HepG2 (cell line): ENCODE data around the gene PRDX2. TPM values are rescaled to one million over a fixed set of nuclear protein-coding genes. Genes with fewer than 3 reads are reported as not detected.

Experiments used
- ATF2 ChIP-seq: sonication (generic); formaldehyde crosslinking; IDR thresholded peaks from 2 replicates; pipeline ENCODE4 v1.4.0; 2020; ENCODE audit warnings: missing genetic modification reagents
- BATF2 ChIP-seq: sonication (generic); formaldehyde crosslinking; IDR thresholded peaks from 2 replicates; pipeline ENCODE4 v1.8.0; 2022; ENCODE audit warnings: mild to moderate bottlenecking, missing genetic modification reagents, moderate library complexity
- DRAP1 ChIP-seq: IDR thresholded peaks from 2 replicates; pipeline ENCODE4 v1.6.1; 2016; ENCODE audit warnings: missing genetic modification reagents, missing compliant biosample characterization
- GPN1 ChIP-seq: sonication (generic); formaldehyde crosslinking; IDR thresholded peaks from 2 replicates; pipeline ENCODE4 v1.5.1; 2020; ENCODE audit warnings: missing genetic modification reagents, borderline replicate concordance
- LBX2 ChIP-seq: sonication (generic); formaldehyde crosslinking; IDR thresholded peaks from 2 replicates; pipeline ENCODE4 v1.5.0; 2020; ENCODE audit warnings: missing genetic modification reagents, mild to moderate bottlenecking, borderline replicate concordance
- PRDM15 ChIP-seq: sonication (generic); formaldehyde crosslinking; IDR thresholded peaks from 2 replicates; pipeline ENCODE4 v1.4.0; 2020; ENCODE audit warnings: missing genetic modification reagents
- RXRA ChIP-seq: sonication (generic); formaldehyde crosslinking; IDR thresholded peaks from 2 replicates; pipeline ENCODE4 v1.5.1; 2020; ENCODE audit warnings: missing genetic modification reagents
- SAFB2 ChIP-seq: sonication (generic); formaldehyde crosslinking; IDR thresholded peaks from 2 replicates; pipeline ENCODE4 v1.5.1; 2020; ENCODE audit warnings: missing genetic modification reagents, low read depth, mild to moderate bottlenecking, borderline replicate concordance
- SAP130 ChIP-seq: IDR thresholded peaks from 2 replicates; pipeline ENCODE4 v1.6.1; 2016; ENCODE audit warnings: low read depth
- SOX13 ChIP-seq, 3 experiments: fragments of 450-650 bp in 1 of 3; sonication (generic) in 1 of 3; formaldehyde crosslinking in 1 of 3; IDR thresholded peaks in 2 of 3; conservative IDR thresholded peaks in 1 of 3; 2 replicates each; pipeline versions ENCODE4 v1.5.0 to v1.6.1; 2016 to 2020; ENCODE audit warnings: antibody characterized with exemption in 1 of 3, mild to moderate bottlenecking in 1 of 3, missing compliant biosample characterization in 1 of 3, missing genetic modification reagents in 1 of 3, moderate library complexity in 1 of 3
- SOX6 ChIP-seq, 2 experiments: fragments of 450-650 bp in 1 of 2; sonication (generic) in 1 of 2; formaldehyde crosslinking in 1 of 2; IDR thresholded peaks; 2 replicates each; pipeline versions ENCODE4 v1.4.0 to v1.6.1; 2017 to 2020; ENCODE audit warnings: antibody characterized with exemption in 1 of 2, mild to moderate bottlenecking in 1 of 2, missing genetic modification reagents in 1 of 2
- ZKSCAN5 ChIP-seq: sonication (generic); formaldehyde crosslinking; IDR thresholded peaks from 2 replicates; pipeline ENCODE4 v1.5.1; 2020; ENCODE audit warnings: mild to moderate bottlenecking, missing genetic modification reagents
- ZNF44 ChIP-seq: sonication (generic); formaldehyde crosslinking; IDR thresholded peaks from 2 replicates; pipeline ENCODE4 v1.5.1; 2020; ENCODE audit warnings: mild to moderate bottlenecking, missing genetic modification reagents
- ZNF670 ChIP-seq: sonication (generic); formaldehyde crosslinking; IDR thresholded peaks from 2 replicates; pipeline ENCODE4 v1.8.0; 2022; ENCODE audit warnings: mild to moderate bottlenecking, missing genetic modification reagents, borderline replicate concordance
- ZNF772 ChIP-seq: sonication (generic); formaldehyde crosslinking; IDR thresholded peaks from 2 replicates; pipeline ENCODE4 v1.5.0; 2020; ENCODE audit warnings: mild to moderate bottlenecking, missing genetic modification reagents
- polyA plus RNA-seq, 8 experiments: library from polyadenylated mRNA; depleted of rRNA in 3 of 8; stranded (reverse) in 7 of 8; unstranded in 1 of 8; fragments of >200 nt; fragmentation: Illumina TruSeq in 4 of 8; extraction: Trizol in 4 of 8; gene quantifications; 2 replicates each; pipeline versions ENCODE4 v1.2.1 to v1.2.3, GENCODE V29; 2011 to 2016; ENCODE audit warnings: low read depth in 4 of 8, missing spikeins in 1 of 8, mixed read lengths in 1 of 8; ENCODE audit not compliant: insufficient read depth in 1 of 8
- total RNA-seq, 5 experiments: library from RNA; depleted of rRNA; stranded (reverse); fragments of >200 nt; fragmentation: Illumina TruSeq; extraction: Trizol; gene quantifications; 2 replicates each; pipeline ENCODE4 v1.2.3, GENCODE V29; 2016; ENCODE audit warnings: low read depth in 1 of 5
- TF ChIP-seq, protein P1 (sequence below): sonication (generic); formaldehyde crosslinking; IDR thresholded peaks from 2 replicates; pipeline ENCODE4 v1.8.0; 2022; ENCODE audit warnings: missing genetic modification reagents, mild to moderate bottlenecking, inconsistent platforms, borderline replicate concordance
- TF ChIP-seq, protein P2 (sequence below): sonication (generic); formaldehyde crosslinking; IDR thresholded peaks from 2 replicates; pipeline ENCODE4 v1.5.0; 2020; ENCODE audit warnings: mild to moderate bottlenecking, missing genetic modification reagents, moderate library complexity

Gene PRDX2
- total and polyA plus RNA-seq, 2 of the 13 experiments (the other 11 are each of a cell fraction or from before 2014, with no cell fraction given): 218 to 381 TPM

DNA sequence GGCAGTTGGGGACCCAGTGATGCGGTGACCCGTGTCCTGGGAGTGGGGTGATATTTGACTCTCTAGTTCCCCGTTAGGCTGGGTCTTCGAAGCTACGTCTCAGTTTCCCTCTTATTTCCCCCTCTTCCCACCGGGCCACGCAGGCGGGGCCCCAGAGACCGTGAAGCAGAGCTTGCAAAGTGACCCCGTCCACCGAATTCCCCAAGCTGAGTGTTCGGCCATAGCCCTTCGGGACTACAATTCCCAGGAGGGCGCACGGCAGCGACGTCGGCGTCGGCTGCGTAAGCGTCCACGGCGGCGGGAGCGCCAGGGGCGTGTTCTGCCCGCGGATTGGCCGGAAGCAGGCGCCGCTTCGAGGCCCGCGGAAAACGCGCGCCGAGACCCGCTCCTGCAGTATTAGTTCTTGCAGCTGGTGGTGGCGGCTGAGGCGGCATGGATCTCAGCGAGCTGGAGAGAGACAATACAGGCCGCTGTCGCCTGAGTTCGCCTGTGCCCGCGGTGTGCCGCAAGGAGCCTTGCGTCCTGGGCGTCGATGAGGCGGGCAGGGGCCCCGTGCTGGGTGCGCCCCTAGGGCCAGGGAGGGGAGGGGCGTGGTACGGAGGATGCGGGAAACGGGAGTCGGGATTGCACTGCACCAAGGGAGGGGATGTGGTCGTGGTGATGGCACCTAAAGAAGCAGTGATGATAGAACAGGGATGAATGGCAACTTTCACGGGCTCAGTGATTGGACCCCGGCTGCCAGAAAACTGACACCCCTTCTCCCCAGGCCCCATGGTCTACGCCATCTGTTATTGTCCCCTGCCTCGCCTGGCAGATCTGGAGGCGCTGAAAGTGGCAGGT, 4.9 kb upstream of the PRDX2 start, which contains the start of gene RNASEH2A (continued):
- TF ChIP-seq SAP130 (peak; percentile 97), BATF2 (CRISPR knock-in tag) (peak; percentile 83; the same call in 1 of the 2 replicates), ATF2 (CRISPR knock-in tag) (peak; percentile 69), ZKSCAN5 (CRISPR knock-in tag) (no peak), SAFB2 (CRISPR knock-in tag) (peak; percentile 64), ZNF772 (CRISPR knock-in tag) (peak; percentile 77), LBX2 (CRISPR knock-in tag) (no peak), SOX6 (IDR thresholded peaks at IDR 0.05) (no peak), SOX6 (CRISPR knock-in tag; IDR thresholded peaks at IDR 0.05) (peak; percentile 60), ZNF44 (CRISPR knock-in tag) (peak; percentile 87; the same call in 1 of the 2 replicates), PRDM15 (CRISPR knock-in tag) (0 out of 2 replicates have a peak, but pooled peaks have one; percentile 63), RXRA (CRISPR knock-in tag) (peak; percentile 61; the same call in 1 of the 2 replicates), DRAP1 (CRISPR knock-in tag) (peak; percentile 54), SOX13 (IDR thresholded peaks at IDR 0.05) (no peak), SOX13 (CRISPR knock-in tag; conservative IDR thresholded peaks at IDR 0.05 in 1 of 2, IDR thresholded peaks at IDR 0.05 in 1 of 2) (no peak; a peak in 1 of 4 replicates), GPN1 (CRISPR knock-in tag) (no peak), ZNF670 (no peak)
- TF ChIP-seq, protein P1, sequence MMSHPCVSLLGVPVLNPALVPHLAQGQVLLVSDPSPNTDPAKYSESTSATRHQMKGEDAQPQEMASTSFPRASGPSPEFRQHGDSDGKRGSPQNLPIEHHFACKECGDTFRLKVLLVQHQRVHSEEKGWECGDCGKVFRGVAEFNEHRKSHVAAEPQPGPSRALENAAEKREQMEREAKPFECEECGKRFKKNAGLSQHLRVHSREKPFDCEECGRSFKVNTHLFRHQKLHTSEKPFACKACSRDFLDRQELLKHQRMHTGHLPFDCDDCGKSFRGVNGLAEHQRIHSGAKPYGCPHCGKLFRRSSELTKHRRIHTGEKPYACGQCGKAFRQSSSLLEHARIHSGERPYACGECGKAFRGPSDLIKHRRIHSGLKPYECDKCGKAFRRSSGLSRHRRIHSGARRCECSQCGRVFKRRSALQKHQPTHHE (CRISPR knock-in tag): no peak
- TF ChIP-seq, protein P2, sequence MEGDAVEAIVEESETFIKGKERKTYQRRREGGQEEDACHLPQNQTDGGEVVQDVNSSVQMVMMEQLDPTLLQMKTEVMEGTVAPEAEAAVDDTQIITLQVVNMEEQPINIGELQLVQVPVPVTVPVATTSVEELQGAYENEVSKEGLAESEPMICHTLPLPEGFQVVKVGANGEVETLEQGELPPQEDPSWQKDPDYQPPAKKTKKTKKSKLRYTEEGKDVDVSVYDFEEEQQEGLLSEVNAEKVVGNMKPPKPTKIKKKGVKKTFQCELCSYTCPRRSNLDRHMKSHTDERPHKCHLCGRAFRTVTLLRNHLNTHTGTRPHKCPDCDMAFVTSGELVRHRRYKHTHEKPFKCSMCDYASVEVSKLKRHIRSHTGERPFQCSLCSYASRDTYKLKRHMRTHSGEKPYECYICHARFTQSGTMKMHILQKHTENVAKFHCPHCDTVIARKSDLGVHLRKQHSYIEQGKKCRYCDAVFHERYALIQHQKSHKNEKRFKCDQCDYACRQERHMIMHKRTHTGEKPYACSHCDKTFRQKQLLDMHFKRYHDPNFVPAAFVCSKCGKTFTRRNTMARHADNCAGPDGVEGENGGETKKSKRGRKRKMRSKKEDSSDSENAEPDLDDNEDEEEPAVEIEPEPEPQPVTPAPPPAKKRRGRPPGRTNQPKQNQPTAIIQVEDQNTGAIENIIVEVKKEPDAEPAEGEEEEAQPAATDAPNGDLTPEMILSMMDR (CRISPR knock-in tag): peak; percentile 22; the same call in 1 of the 2 replicates
